HG02610 (cell line): ENCODE data around the gene LCN10.
"Not testable (repeated sequence)": the region's sequence is repeated elsewhere in the genome, so short reads cannot be mapped to it uniquely, and the experiment has no call there.

Experiments used
- ATAC-seq: cut with Tn5 transposase; IDR thresholded peaks from one replicate; pipeline ENCODE4 v1.9.1; 2021; ENCODE audit warnings: mild to moderate bottlenecking, moderate library complexity; ENCODE audit not compliant: unreplicated experiment

The LCN10 gene

GRCh38 chr9:136773386-136774044 is 30.8 kb upstream of the LCN10 start:
- ATAC-seq, result no peak

GRCh38 chr9:136771907-136772415 is 29.2 kb upstream of the LCN10 start:
- ATAC-seq, result no peak

- ATAC-seq, result no peak
Measured at GRCh38 chr9:136769710-136770191, 27.0 kb upstream of the LCN10 start.

GRCh38 chr9:136766410-136767120 is 23.8 kb upstream of the LCN10 start:
- ATAC-seq, result not testable (repeated sequence)

- ATAC-seq, result not testable (repeated sequence)
Measured at GRCh38 chr9:136765745-136766409, 23.1 kb upstream of the LCN10 start.

- no peak for ATAC-seq
Measured at GRCh38 chr9:136765041-136765440, 22.3 kb upstream of the LCN10 start.

- no peak for ATAC-seq
Measured at GRCh38 chr9:136764301-136764891, 21.7 kb upstream of the LCN10 start, which contains the start of gene LCN15. LCN15 (minus strand) TSS chr9:136764518; CDS start chr9:136764488, 30 bp downstream.

- ATAC-seq, result no peak
Measured at GRCh38 chr9:136763649-136764035, 20.9 kb upstream of the LCN10 start.

GRCh38 chr9:136762915-136763648 is 20.3 kb upstream of the LCN10 start:
- ATAC-seq, result no peak

GRCh38 chr9:136762221-136762691 is 19.5 kb upstream of the LCN10 start:
- ATAC-seq, result no peak

GRCh38 chr9:136761545-136761981 is 18.8 kb upstream of the LCN10 start:
- ATAC-seq, result no peak

GRCh38 chr9:136760834-136761544 is 18.2 kb upstream of the LCN10 start:
- ATAC-seq, result not testable (repeated sequence)

- no peak for ATAC-seq
Measured at GRCh38 chr9:136760424-136760823, 17.7 kb upstream of the LCN10 start.

GRCh38 chr9:136759436-136760325 is 16.9 kb upstream of the LCN10 start:
- no peak for ATAC-seq

- no peak for ATAC-seq
Measured at GRCh38 chr9:136759001-136759400, 16.3 kb upstream of the LCN10 start.

GRCh38 chr9:136757751-136758140 is 15.0 kb upstream of the LCN10 start:
- ATAC-seq, result no peak

GRCh38 chr9:136757328-136757727 is 14.6 kb upstream of the LCN10 start:
- no peak for ATAC-seq

GRCh38 chr9:136756836-136757235 is 14.1 kb upstream of the LCN10 start:
- ATAC-seq, result no peak

GRCh38 chr9:136756134-136756438 is 13.3 kb upstream of the LCN10 start:
- ATAC-seq, result no peak
